Tibial nerve (tissue), 3 donors: ENCODE results near the gene ELMO1.

Source experiments
- CTCF ChIP-seq, 5 experiments: fragments of 200-600 bp in 3 of 5; fragments of 450-650 bp in 2 of 5; sonication (generic) in 3 of 5; IDR thresholded peaks; one replicate each; pipeline ENCODE4 v1.5.1; 2016 to 2019; ENCODE audit warnings: antibody characterized with exemption in 5 of 5, mild to moderate bottlenecking in 3 of 5, moderate library complexity in 2 of 5
- POLR2A ChIP-seq, 2 donors: fragments of 450-650 bp; IDR thresholded peaks; one replicate each; pipeline ENCODE4 v1.6.1; 2017; ENCODE audit warnings: antibody characterized with exemption in 2 of 2, mild to moderate bottlenecking in 2 of 2, moderate library complexity in 2 of 2

DNA sequence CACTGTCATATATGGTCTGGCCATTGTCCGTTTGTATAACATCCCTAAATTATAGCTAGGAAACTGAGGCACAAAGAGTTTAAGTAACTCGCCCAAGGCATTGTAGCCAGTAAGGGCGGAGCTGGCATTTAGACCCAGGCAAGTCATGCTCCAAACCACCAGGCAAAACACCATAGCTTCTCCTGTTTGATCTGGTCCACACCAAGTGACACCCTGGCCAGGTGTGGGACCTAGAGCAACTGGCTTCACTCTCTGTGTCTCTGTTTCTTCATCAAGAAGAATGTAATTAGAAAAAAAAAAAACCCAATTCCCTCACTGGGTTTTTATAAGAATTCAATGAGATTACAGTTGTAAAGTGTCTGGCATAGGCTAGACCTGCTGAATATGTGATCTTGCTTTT lies 639.2 kb downstream of the ELMO1 start:
- TF ChIP-seq POLR2A (IDR thresholded peaks at IDR 0.05): no peak
- TF ChIP-seq CTCF (IDR thresholded peaks at IDR 0.05): no peak
